Endothelial cell of umbilical vein (primary cell): ENCODE data around the gene PLK5. TPM values are rescaled to one million over a fixed set of nuclear protein-coding genes. Genes with fewer than 3 reads are reported as not detected.

Experiments
- BruUV-seq: library from RNA; stranded (reverse); fragments of 400-500 nt; replicated peaks from 2 replicates; lab custom pipeline; 2021; lab: Mats Ljungman, UMichigan
- CTCF ChIA-PET: fragments of 300-600, 350-600 bp; sonication (Branson Sonifier 250); formaldehyde crosslinking; loops from one replicate; lab custom pipeline; 2021; ENCODE audit warnings: antibody characterized with exemption, inconsistent platforms; lab: Charles Lee
- POLR2A ChIA-PET: fragments of 300-600, 350-600 bp; sonication (Branson Sonifier 250); formaldehyde crosslinking; loops from one replicate; lab custom pipeline; 2021; ENCODE audit warnings: antibody characterized with exemption, inconsistent platforms; lab: Charles Lee
- DNase-seq: peaks from one replicate; pipeline ENCODE4 v3.0.0-alpha.2; 2011; ENCODE audit warnings: low read depth, low spot score
- FAIRE-seq: peaks from 2 replicates; lab custom pipeline; 2011; peaks lifted over from hg19 to GRCh38; lab: Jason Lieb, UNC
- H2AFZ ChIP-seq: 2 replicates; pipeline ENCODE4 v1.6.0; 2012; ENCODE audit warnings: low read depth, low read length, control low read depth, inconsistent platforms
- H3K27ac ChIP-seq: 2 replicates; pipeline ENCODE4 v1.5.1; 2011; ENCODE audit warnings: low read depth, mild to moderate bottlenecking, control low read depth, low read length, moderate library complexity; ENCODE audit not compliant: insufficient read depth
- H3K27me3 ChIP-seq, 2 experiments: 2 replicates each; pipeline versions ENCODE4 v1.6.0 to v1.6.1; 2011; ENCODE audit warnings: low read length in 2 of 2, mixed read lengths in 1 of 2; ENCODE audit not compliant: control insufficient read depth in 2 of 2, insufficient read depth in 2 of 2
- H3K36me3 ChIP-seq, 2 experiments: 2 replicates in 1 of 2; 3 replicates in 1 of 2; pipeline ENCODE4 v1.5.1; 2011; ENCODE audit warnings: low read length in 2 of 2, mild to moderate bottlenecking in 1 of 2, moderate library complexity in 1 of 2; ENCODE audit not compliant: control insufficient read depth in 2 of 2, insufficient read depth in 2 of 2; ENCODE audit errors: extremely low read depth in 1 of 2
- H3K4me1 ChIP-seq: 3 replicates; pipeline ENCODE4 v1.5.1; 2011; ENCODE audit warnings: mild to moderate bottlenecking, low read length; ENCODE audit not compliant: control insufficient read depth, insufficient read depth; ENCODE audit errors: extremely low read depth
- H3K4me2 ChIP-seq: 2 replicates; pipeline ENCODE4 v1.6.1; 2011; ENCODE audit warnings: low read length, control low read depth, mixed read lengths; ENCODE audit not compliant: insufficient read depth
- H3K4me3 ChIP-seq, 3 experiments: fragments of 200-600 bp in 1 of 3; sonication (generic), shearing (Covaris generic) in 1 of 3; replicated peaks in 1 of 3; 2 replicates each; pipeline ENCODE4 v1.5.1; 2011 to 2016; ENCODE audit warnings: control low read depth in 3 of 3, low read length in 3 of 3, mild to moderate bottlenecking in 2 of 3, inconsistent platforms in 1 of 3, low read depth in 1 of 3, moderate library complexity in 1 of 3; ENCODE audit not compliant: insufficient read depth in 1 of 3
- H3K79me2 ChIP-seq: 2 replicates; pipeline ENCODE4 v1.6.0; 2012; ENCODE audit warnings: low read length, inconsistent platforms; ENCODE audit not compliant: control insufficient read depth, insufficient read depth
- H3K9ac ChIP-seq: replicated peaks from 2 replicates; pipeline ENCODE3; 2011; ENCODE audit warnings: low read length, control low read depth; ENCODE audit not compliant: insufficient read depth; ENCODE audit errors: extremely low read depth
- H3K9me1 ChIP-seq: replicated peaks from 3 replicates; pipeline ENCODE4 v1.6.0; 2011; ENCODE audit warnings: mild to moderate bottlenecking, low read length; ENCODE audit not compliant: control insufficient read depth, insufficient read depth; ENCODE audit errors: extremely low read depth
- H3K9me3 ChIP-seq: replicated peaks from 2 replicates; pipeline ENCODE4 v1.5.1; 2012; ENCODE audit warnings: low read length, inconsistent platforms; ENCODE audit not compliant: control insufficient read depth, insufficient read depth
- H4K20me1 ChIP-seq: replicated peaks from 2 replicates; pipeline ENCODE3; 2011; ENCODE audit warnings: mild to moderate bottlenecking, low read length; ENCODE audit not compliant: control insufficient read depth, insufficient read depth; ENCODE audit errors: extremely low read depth
- CTCF ChIP-seq, 2 donors: IDR thresholded peaks; 1 replicate in 1 of 2; 2 replicates in 1 of 2; pipeline ENCODE4 v1.5.1; 2011; ENCODE audit warnings: low read length in 2 of 2, mild to moderate bottlenecking in 2 of 2, moderate library complexity in 2 of 2, control low read depth in 1 of 2, inconsistent platforms in 1 of 2, low read depth in 1 of 2; ENCODE audit not compliant: insufficient read depth in 1 of 2; ENCODE audit errors: extremely low read depth in 1 of 2
- EZH2 ChIP-seq: IDR thresholded peaks from 2 replicates; pipeline ENCODE4 v1.6.1; 2012; ENCODE audit warnings: borderline replicate concordance, low read depth, mild to moderate bottlenecking, moderate library complexity, low read length, inconsistent platforms; ENCODE audit not compliant: severe bottlenecking
- FOS ChIP-seq: IDR thresholded peaks from 2 replicates; pipeline ENCODE4 v1.6.1; 2011; ENCODE audit warnings: mild to moderate bottlenecking, low read length, moderate library complexity, borderline replicate concordance; ENCODE audit not compliant: insufficient read depth
- GATA2 ChIP-seq: IDR thresholded peaks from 2 replicates; pipeline ENCODE4 v1.7.0; 2011; ENCODE audit warnings: low read depth, mild to moderate bottlenecking, moderate library complexity, mixed read lengths, low read length; ENCODE audit not compliant: insufficient read length, insufficient read depth
- JUN ChIP-seq: IDR thresholded peaks from 2 replicates; pipeline ENCODE4 v1.6.1; 2011; ENCODE audit warnings: borderline replicate concordance, low read depth; ENCODE audit not compliant: insufficient read length, insufficient read depth
- MAX ChIP-seq: IDR thresholded peaks from 2 replicates; pipeline ENCODE4 v1.6.1; 2011; ENCODE audit not compliant: insufficient read depth, insufficient read length
- MYC ChIP-seq: IDR thresholded peaks from one replicate; pipeline ENCODE4 v1.6.1; 2011; ENCODE audit warnings: mild to moderate bottlenecking, low read depth, low read length
- POLR2A ChIP-seq: IDR thresholded peaks from 2 replicates; pipeline ENCODE4 v1.6.1; 2012; ENCODE audit warnings: low read depth, mild to moderate bottlenecking, control low read depth, low read length
- POLR2AphosphoS5 ChIP-seq: IDR thresholded peaks from 2 replicates; pipeline ENCODE4 v1.6.1; 2012; ENCODE audit warnings: low read depth, mild to moderate bottlenecking, control low read depth, low read length, moderate library complexity; ENCODE audit not compliant: insufficient read depth
- dilution Hi-C: fragments of 300-500 bp; cut with MboI; formaldehyde crosslinking; loops from one replicate; pipeline ENCODE4 v1.15.0; 2019; ENCODE audit warnings: low sequenced_read_pairs; ENCODE audit not compliant: extremely low pct_ligation_motif_present
- intact Hi-C: fragments of 100-400 bp; cut with micrococcal nuclease; formaldehyde crosslinking; loops from one replicate; pipeline ENCODE4 v1.10.0; 2022
- polyA plus RNA-seq, 4 experiments: library from polyadenylated mRNA; depleted of rRNA in 3 of 4; stranded (reverse) in 3 of 4; unstranded in 1 of 4; fragments of >200 nt; gene quantifications; 2 replicates each; pipeline versions ENCODE4 v1.2.1 to v1.2.3, GENCODE V29; 2011 to 2012; ENCODE audit warnings: missing spikeins in 1 of 4
- total RNA-seq: library from RNA; stranded (reverse); gene quantifications from 2 replicates; pipeline ENCODE4 v1.2.3, GENCODE V29; 2021

PLK5 gene
- total and polyA plus RNA-seq, 2 donors (not counting 3 experiments of a cell fraction or from before 2014, with no cell fraction given): not detected

GRCh38 chr19:1491849-1492170 lies 32.1 kb upstream of the PLK5 start:
- no peaks in the 10 kb centered on the region for H3K79me2 ChIP-seq
- H2AFZ ChIP-seq: no peak overlapping the region
- intact Hi-C loops (loop anchor here (2.0 kb wide), 1 partner anchor 21 kb away; no protein-coding TSS in a partner anchor), dilution Hi-C loops (no loop called here)
- no peaks in the 10 kb centered on the region for H3K9me1 ChIP-seq
- H3K9ac ChIP-seq: no peak overlapping the region
- BruUV-seq: no TSS peak
- no peak overlapping the region for H3K4me2 ChIP-seq
- ChIA-PET POLR2A (interaction anchor here (1.5 kb wide), 1 partner anchor 223 kb away, joined by 6 read pairs; the partner anchor contains the start of gene CIRBP), CTCF (interaction anchor here (1.0 to 2.0 kb wide), 4 partner anchors 11 to 54 kb away, joined by 3 to 8 read pairs (median 5); no protein-coding TSS in a partner anchor)
- H3K27ac ChIP-seq: no peak overlapping the region
- H3K27me3 ChIP-seq: peaks cover 0 to 6% of the 10 kb centered on the region in 2 experiments
- no peaks in the 10 kb centered on the region for H4K20me1 ChIP-seq
- no peaks in the 10 kb centered on the region for H3K9me3 ChIP-seq
- H3K4me3 ChIP-seq: no peak overlapping the region
- peaks cover 10% of the 10 kb centered on the region for H3K4me1 ChIP-seq
- FAIRE-seq (no peak), DNase-seq (no peak)
- no peaks in the 10 kb centered on the region for H3K36me3 ChIP-seq
- TF ChIP-seq POLR2A: no peak
- no peak for TF ChIP-seq CTCF (IDR thresholded peaks at IDR 0.05; ENCODE audit: extremely low read depth in 1 of 2, insufficient read depth in 1 of 2, low read depth in 1 of 2, low read length in 2 of 2)
- TF ChIP-seq MAX: no peak
- TF ChIP-seq MYC: no peak
- no peak for TF ChIP-seq GATA2
- no peak for TF ChIP-seq JUN
- TF ChIP-seq FOS: no peak
- no peak for TF ChIP-seq EZH2
- TF ChIP-seq POLR2AphosphoS5: no peak
